Loucy (cell line): Measurements from ENCODE around the gene PNCK.

Experiments
- H2AFZ ChIP-seq: fragments of 200-600 bp; sonication (generic); 2 replicates; pipeline ENCODE4 v1.6.0; 2016; ENCODE audit warnings: antibody characterized with exemption, mild to moderate bottlenecking, low read length, moderate library complexity
- H3F3A ChIP-seq: fragments of 200-600 bp; 2 replicates; pipeline ENCODE4 v1.6.0; 2016; ENCODE audit warnings: antibody characterized with exemption, low read depth, mild to moderate bottlenecking
- H3K27me3 ChIP-seq: fragments of 200-600 bp; sonication (generic); 2 replicates; pipeline ENCODE4 v1.6.1; 2014; ENCODE audit warnings: low read length, mild to moderate bottlenecking; ENCODE audit not compliant: insufficient read depth, poor library complexity, severe bottlenecking
- H3K36me3 ChIP-seq: fragments of 200-600 bp; sonication (generic); 2 replicates; pipeline ENCODE4 v1.6.1; 2016; ENCODE audit warnings: low read length; ENCODE audit not compliant: insufficient read depth
- H3K4me1 ChIP-seq: fragments of 200-600 bp; sonication (generic); 2 replicates; pipeline ENCODE4 v1.5.1; 2014; ENCODE audit warnings: low read length, mild to moderate bottlenecking; ENCODE audit not compliant: insufficient read depth, poor library complexity, severe bottlenecking
- H3K4me2 ChIP-seq: fragments of 200-600 bp; sonication (generic); 2 replicates; pipeline ENCODE4 v1.6.0; 2014; ENCODE audit warnings: antibody characterized with exemption, low read length, low read depth, mild to moderate bottlenecking; ENCODE audit not compliant: poor library complexity, severe bottlenecking
- H3K4me3 ChIP-seq: fragments of 200-600 bp; sonication (generic); 2 replicates; pipeline ENCODE4 v1.5.1; 2014; ENCODE audit warnings: low read length, mild to moderate bottlenecking, mixed read lengths; ENCODE audit not compliant: poor library complexity, severe bottlenecking
- H3K79me2 ChIP-seq: fragments of 200-600 bp; sonication (generic); 2 replicates; pipeline ENCODE4 v1.6.1; 2014; ENCODE audit warnings: low read length; ENCODE audit not compliant: insufficient read depth
- H3K9ac ChIP-seq: fragments of 200-600 bp; sonication (generic); 2 replicates; pipeline ENCODE4 v1.6.0; 2014; ENCODE audit warnings: mild to moderate bottlenecking, low read depth, low read length, moderate library complexity; ENCODE audit not compliant: poor library complexity, severe bottlenecking
- H3K9me2 ChIP-seq: fragments of 200-600 bp; sonication (generic); replicated peaks from 2 replicates; pipeline ENCODE4 v1.6.1; 2016; ENCODE audit warnings: low read depth, low read length, mixed read lengths
- H3K9me3 ChIP-seq: fragments of 200-600 bp; sonication (generic); 2 replicates; pipeline ENCODE4 v1.6.1; 2014; ENCODE audit warnings: mild to moderate bottlenecking, antibody characterized with exemption, low read length, low read depth; ENCODE audit not compliant: insufficient read depth
- H4K20me1 ChIP-seq: fragments of 200-600 bp; sonication (generic); 2 replicates; pipeline ENCODE4 v1.6.0; 2014; ENCODE audit warnings: antibody characterized with exemption, low read length, mild to moderate bottlenecking; ENCODE audit not compliant: insufficient read depth, poor library complexity, severe bottlenecking
- EZH2phosphoT487 ChIP-seq: fragments of 200-600 bp; IDR thresholded peaks from 2 replicates; pipeline ENCODE4 v1.6.1; 2018; ENCODE audit warnings: antibody characterized with exemption, mild to moderate bottlenecking, moderate library complexity, borderline replicate concordance
- TF ChIP-seq, protein P1 (sequence below): fragments of 200-600 bp; sonication (generic); conservative IDR thresholded peaks from 2 replicates; pipeline ENCODE4 v1.5.1; 2014; ENCODE audit warnings: mild to moderate bottlenecking, antibody characterized with exemption, low read length

Gene PNCK

DNA sequence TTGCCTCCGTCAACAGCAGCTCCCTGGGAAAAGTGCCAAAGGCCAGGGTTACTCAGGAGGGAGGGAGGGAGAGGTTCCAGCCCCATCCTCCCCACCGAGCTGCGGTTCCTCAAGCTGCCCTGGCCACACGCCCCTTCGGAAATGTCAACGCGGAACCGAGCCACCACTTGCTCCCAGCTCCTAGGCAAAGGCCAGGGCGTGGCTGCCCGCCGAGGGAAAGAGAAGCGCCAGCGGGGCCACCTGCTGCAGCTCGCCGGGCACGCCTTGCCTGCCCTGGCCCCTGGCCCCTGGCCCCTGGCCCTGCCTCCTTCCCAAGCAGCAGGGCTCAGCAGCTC, 29.4 kb upstream of the PNCK start:
- H4K20me1 ChIP-seq = peaks cover under 1% of the 10 kb centered on the region

DNA sequence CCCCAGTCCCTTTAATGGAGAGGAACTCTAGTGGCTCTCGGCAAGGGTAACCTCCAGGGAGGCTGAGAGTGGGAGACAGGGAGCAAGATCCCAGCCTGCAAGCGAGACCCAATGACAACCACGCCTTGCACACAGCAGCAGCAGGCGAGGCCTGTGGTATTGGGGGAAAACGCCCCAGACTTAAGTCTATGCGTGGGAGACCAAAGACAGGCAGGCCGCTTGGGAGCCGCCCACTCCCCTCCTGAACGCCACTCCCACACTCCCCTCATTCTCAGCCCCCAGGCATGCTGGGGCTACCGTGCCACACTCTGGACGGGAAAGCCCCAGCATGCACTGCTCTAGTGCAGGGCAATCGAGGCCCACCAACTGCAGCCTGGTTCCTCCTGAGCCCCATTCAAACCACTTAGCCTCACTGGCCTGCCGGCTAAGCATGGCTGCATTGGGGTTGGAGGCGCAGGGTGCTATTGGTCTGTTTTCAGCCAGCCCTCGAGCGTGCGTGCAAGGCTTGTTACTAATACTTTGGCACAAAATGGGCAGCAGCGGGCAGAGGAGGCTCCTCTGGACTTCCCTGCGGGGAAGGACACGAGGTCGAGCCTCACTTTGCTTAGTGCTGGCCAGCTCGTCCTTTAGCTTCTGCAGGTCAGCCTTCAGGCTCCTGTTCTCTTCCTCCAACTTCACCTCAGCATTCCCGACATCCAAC, 28.9 kb upstream of the PNCK start:
- Histone ChIP-seq H3K36me3 (peaks cover 19% of the 10 kb centered on the region; the same call in 1 of the 2 replicates), H3K4me2 (no peak overlapping the region), H3F3A (no peaks in the 10 kb centered on the region), H3K4me3 (no peak overlapping the region), H3K9me2 (no peaks in the 10 kb centered on the region), H4K20me1 (no peaks in the 10 kb centered on the region), H3K9me3 (no peaks in the 10 kb centered on the region), H2AFZ (no peak overlapping the region), H3K27me3 (no peaks in the 10 kb centered on the region), H3K79me2 (no peaks in the 10 kb centered on the region), H3K9ac (no peak overlapping the region), H3K4me1 (no peaks in the 10 kb centered on the region)
- no peak for TF ChIP-seq EZH2phosphoT487
- TF ChIP-seq, protein P1, sequence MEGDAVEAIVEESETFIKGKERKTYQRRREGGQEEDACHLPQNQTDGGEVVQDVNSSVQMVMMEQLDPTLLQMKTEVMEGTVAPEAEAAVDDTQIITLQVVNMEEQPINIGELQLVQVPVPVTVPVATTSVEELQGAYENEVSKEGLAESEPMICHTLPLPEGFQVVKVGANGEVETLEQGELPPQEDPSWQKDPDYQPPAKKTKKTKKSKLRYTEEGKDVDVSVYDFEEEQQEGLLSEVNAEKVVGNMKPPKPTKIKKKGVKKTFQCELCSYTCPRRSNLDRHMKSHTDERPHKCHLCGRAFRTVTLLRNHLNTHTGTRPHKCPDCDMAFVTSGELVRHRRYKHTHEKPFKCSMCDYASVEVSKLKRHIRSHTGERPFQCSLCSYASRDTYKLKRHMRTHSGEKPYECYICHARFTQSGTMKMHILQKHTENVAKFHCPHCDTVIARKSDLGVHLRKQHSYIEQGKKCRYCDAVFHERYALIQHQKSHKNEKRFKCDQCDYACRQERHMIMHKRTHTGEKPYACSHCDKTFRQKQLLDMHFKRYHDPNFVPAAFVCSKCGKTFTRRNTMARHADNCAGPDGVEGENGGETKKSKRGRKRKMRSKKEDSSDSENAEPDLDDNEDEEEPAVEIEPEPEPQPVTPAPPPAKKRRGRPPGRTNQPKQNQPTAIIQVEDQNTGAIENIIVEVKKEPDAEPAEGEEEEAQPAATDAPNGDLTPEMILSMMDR = no peak

More for the DNA sequence above, 29.4 kb upstream of the PNCK start:
- H3K4me3 ChIP-seq = no peak overlapping the region
- no peak overlapping the region for H3K4me2 ChIP-seq
- H3K9me3 ChIP-seq = no peaks in the 10 kb centered on the region
- no peaks in the 10 kb centered on the region for H3K4me1 ChIP-seq
- H2AFZ ChIP-seq = no peak overlapping the region
- no peak overlapping the region for H3K9ac ChIP-seq
- peaks cover 19% of the 10 kb centered on the region; the same call in 1 of the 2 replicates for H3K36me3 ChIP-seq
- H3K9me2 ChIP-seq = no peaks in the 10 kb centered on the region
- H3K27me3 ChIP-seq = no peaks in the 10 kb centered on the region
- no peaks in the 10 kb centered on the region for H3F3A ChIP-seq
- TF ChIP-seq, protein P1 = no peak
- no peak for TF ChIP-seq EZH2phosphoT487
- no peaks in the 10 kb centered on the region for H3K79me2 ChIP-seq

GRCh38 chrX:153701706-153702105, 28.1 kb upstream of the PNCK start:
- Histone ChIP-seq H3K9ac (no peak overlapping the region), H4K20me1 (no peaks in the 10 kb centered on the region), H3K27me3 (no peaks in the 10 kb centered on the region), H3K4me2 (no peak overlapping the region), H3K9me3 (no peaks in the 10 kb centered on the region), H3K4me3 (no peak overlapping the region), H3F3A (no peaks in the 10 kb centered on the region), H3K9me2 (no peaks in the 10 kb centered on the region), H3K36me3 (peaks cover 22% of the 10 kb centered on the region; the same call in 1 of the 2 replicates), H3K4me1 (no peaks in the 10 kb centered on the region), H2AFZ (no peak overlapping the region), H3K79me2 (no peaks in the 10 kb centered on the region)
- TF ChIP-seq EZH2phosphoT487 = no peak
- TF ChIP-seq, protein P1 = no peak
